Adipose tissue (tissue), 3 donors: Measurements from ENCODE around the gene UBTD1. TPM values are rescaled to one million over a fixed set of nuclear protein-coding genes. Genes with fewer than 3 reads are reported as not detected.
"Not testable (repeated sequence)": the region's sequence is repeated elsewhere in the genome, so short reads cannot be mapped to it uniquely, and the experiment has no call there.

ENCODE experiments used
- H3K27ac ChIP-seq: one replicate; pipeline ENCODE4 v1.5.1; 2013; ENCODE audit warnings: low read depth, low read length
- WGBS, 3 donors: extraction: QIAGEN DNeasy Blood & Tissue Kit; methylation state at CpG; one replicate each; pipeline ENCODE4 v1.1.7; 2013; 5-methylcytosine and 5-hydroxymethylcytosine counted together
- polyA plus RNA-seq, 3 donors: library from polyadenylated mRNA; stranded (reverse); fragments of 200-250 nt; gene quantifications; one replicate each; pipeline ENCODE4 v1.2.3, GENCODE V29; 2013
- donor health status: healthy with polysubstance abuse.
- donor health status: Bipolar disorder and iron deficiency.
- donor health status: healthy.

The UBTD1 gene
- polyA plus RNA-seq, 3 donors = 8.0 to 38.8 (median 24.9) TPM

DNA sequence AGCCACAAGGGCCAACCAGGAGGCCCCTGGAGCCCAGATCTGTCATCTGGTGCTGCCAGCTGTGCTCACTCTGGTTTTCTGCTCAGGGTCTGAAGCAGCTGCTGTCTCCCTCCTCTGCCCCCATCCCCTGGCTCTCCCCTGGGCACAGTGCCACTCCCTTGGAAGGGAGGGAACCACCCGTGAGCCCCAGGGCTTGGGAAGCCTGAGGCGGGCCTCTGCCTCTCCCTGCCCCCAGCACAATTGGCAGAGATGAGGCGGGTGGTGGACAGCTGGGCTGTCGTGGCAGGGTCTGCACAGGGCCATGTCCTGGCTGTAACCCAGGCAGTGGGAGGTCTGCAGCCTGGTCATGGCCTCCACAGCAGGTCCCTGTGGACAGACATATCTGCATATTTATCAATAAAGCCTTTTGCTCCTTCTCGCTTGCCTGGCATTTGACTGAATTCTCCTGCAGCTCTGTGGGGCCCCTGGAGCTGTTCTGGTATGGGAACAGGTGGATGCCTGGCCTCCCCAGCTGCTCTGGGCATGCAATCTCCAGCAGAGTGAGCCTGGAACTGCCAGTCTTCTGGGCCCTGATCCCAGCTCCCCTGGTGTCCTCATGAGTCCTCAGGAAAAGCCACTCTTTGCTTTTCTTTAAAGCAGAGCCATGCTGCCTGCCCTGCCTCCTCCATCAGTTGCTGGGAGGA, 72.2 kb downstream of the UBTD1 start:
- H3K27ac ChIP-seq = no peak overlapping the region

DNA sequence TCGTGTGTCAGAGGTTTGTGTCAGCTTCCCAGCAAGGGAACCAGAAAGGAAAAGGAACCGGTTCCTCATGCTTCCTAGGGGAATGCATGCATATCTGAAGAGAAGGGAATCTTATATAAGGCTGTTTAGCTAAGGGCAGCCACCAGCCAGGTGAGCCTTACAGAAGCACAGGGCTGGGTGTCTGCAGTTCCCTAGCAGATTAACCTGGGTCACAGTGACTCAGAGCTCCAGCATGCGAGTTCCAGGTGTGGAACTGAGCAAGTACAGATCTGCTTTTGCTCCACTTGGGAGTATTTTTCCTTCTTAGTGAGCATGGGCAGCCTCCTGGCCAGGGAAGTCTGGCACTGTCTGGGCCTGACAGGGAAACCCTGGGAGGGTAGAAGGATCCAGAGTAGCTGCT, 72.9 kb downstream of the UBTD1 start:
- 81 to 91% (median 83%) methylated on average over 3 of the region's 3 CpGs for WGBS, 3 donors
- H3K27ac ChIP-seq = no peak overlapping the region

More for the DNA sequence above, 72.2 kb downstream of the UBTD1 start:
- 77 to 87% (median 83%) methylated on average over 5 of the region's 5 CpGs for WGBS, 3 donors

DNA sequence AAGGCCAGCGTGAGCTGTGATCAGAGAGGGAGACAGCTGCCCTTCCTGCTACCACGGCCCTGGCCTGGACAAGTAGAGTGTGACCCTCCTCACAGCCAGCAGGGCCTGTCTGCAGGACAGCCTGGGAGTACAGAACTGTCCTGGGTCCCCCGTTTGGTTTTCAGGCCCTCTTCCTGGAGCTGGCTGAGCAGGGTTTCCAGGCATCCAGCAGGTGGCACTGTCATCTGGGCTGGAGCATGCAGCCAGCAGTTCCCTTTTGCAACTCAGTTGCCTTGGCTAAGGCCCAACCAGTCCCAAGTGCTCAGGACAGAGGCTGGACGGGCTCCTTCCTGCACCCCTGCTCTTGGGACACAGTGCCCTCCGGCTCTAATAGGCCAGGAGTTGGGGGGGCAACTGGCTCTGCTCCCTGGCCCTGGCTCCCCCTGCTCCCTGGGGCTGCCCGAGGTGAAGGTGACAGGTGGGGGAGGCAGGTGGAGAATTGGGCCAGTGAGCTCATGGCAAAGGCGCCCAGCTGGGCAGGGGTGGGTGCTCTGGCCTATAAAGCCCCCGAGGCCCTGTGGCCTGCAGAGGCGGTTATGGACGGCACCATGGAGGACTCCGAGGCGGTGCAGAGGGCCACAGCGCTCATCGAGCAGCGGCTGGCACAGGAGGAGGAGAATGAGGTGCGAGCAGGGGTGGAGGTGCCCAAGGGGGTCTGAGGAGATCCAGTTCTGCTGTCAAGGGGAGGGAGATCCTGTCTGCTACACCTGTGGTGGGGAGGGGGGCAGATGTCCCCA, 73.7 kb downstream of the UBTD1 start, which contains the start of gene ANKRD2:
TSS of gene ANKRD2 (plus strand) at position 566 of the 776 bp plus-strand sequence. CDS start at position 576, 10 bp downstream.
- no peak within 1 kb of the TSS for H3K27ac ChIP-seq
- 68 to 72% (median 70%) methylated on average over 16 of the region's 16 CpGs for WGBS, 3 donors

GRCh38 chr10:97573021-97573420, 74.3 kb downstream of the UBTD1 start:
- WGBS, 3 donors = 89 to 95% (median 90%) methylated on average over 2 of the region's 2 CpGs
- H3K27ac ChIP-seq = no peak overlapping the region

GRCh38 chr10:97573672-97574071, 74.9 kb downstream of the UBTD1 start:
- 56 to 78% (median 67%) methylated on average over 2 of the region's 2 CpGs for WGBS, 3 donors
- no peak overlapping the region for H3K27ac ChIP-seq

DNA sequence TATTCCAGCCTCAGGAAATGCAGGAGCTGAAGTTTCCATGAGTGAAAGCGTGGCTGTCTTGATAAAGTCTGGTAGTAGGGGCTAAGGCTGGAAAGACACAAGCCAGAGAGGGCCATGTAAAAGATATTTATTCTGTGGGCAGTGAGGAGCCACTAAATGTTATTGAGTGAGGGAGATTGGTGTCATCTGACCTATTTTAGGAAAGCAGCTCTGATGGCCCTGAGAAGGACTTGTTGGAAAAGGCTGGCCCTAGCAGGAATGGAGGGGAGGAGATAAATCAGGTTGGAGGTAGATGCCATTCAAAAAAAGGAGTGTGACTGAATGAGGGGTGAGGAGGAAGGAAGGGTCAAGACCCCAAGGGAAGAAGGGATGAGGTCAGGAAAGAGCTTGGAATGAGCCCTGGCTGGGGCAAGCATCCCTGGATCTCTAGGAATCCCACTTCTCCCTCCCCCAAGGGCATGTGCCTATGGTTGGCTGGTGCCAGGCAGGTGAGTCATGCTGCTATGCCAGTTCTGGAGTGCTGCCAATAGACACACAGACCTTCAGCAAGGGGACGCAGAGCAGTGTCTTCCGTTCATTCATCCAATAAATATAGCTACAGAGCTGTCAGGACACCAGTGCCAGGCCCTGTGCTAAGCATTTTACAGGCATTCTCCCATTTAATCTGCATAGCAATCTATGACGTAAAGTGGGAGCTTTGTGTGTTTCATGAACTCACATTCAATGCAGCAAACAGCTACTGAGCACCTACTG, 75.8 kb downstream of the UBTD1 start:
- WGBS, 3 donors = 40 to 66% (median 63%) methylated on average over 4 of the region's 4 CpGs
- H3K27ac ChIP-seq = no peak overlapping the region

DNA sequence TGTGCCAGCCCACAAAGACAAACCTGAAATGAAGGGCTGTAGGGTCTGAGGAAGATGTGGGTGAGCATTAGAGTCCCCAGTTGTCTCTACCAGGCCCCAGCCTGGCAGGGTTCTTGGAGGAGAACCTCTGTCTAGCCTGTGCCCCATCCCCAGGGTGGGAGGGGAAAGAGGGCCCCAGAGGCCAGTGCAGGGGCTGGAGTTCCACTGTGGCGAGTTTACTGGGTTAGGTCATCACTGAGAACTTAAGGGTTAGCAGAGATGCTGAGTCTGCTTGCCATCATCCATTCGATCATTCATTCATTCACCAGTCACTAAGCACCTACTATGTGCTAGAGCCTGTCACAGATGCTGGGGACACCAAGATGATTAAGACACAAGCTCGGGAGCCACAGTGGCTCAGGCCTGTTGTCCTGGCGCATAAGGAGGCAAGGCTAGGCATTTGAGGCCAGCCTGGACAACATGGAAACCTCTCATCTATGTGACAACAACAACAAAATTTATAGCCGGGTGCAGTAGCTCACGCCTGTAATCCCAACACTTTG, 76.5 kb downstream of the UBTD1 start:
- 86 to 90% (median 90%) methylated on average over 6 of the region's 6 CpGs for WGBS, 3 donors

DNA sequence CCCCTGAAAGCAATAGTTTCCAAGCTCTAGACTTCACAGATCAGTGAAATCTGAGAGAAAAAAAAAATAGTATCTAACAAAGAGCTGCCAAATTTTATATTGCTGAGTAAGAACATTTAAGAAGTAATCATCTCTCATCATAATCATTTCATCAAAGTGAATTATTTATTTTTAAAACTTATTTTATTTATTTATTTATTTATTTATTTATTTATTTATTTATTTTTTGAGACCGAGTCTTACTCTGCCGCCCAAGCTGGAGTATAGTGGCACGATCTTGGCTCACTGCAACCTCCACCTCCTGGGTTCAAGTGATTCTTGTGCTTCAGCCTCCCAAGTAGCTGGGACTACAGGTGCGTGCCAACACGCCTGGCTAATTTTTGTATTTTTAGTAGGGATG, 77.8 kb downstream of the UBTD1 start:
- 62 to 74% (median 63%) methylated on average over 5 of the region's 5 CpGs for WGBS, 3 donors
- H3K27ac ChIP-seq = not testable (repeated sequence)

More for the DNA sequence above, 76.5 kb downstream of the UBTD1 start:
- no peak overlapping the region for H3K27ac ChIP-seq

- H3K27ac ChIP-seq = no peak overlapping the region
- WGBS, 3 donors = 79 to 82% (median 80%) methylated on average over 9 of the region's 9 CpGs
These were observed 79.0 kb downstream of the UBTD1 start for GRCh38 chr10:97577701-97578100.

- no peak overlapping the region for H3K27ac ChIP-seq
These were observed 79.6 kb downstream of the UBTD1 start for GRCh38 chr10:97578171-97578844.

DNA sequence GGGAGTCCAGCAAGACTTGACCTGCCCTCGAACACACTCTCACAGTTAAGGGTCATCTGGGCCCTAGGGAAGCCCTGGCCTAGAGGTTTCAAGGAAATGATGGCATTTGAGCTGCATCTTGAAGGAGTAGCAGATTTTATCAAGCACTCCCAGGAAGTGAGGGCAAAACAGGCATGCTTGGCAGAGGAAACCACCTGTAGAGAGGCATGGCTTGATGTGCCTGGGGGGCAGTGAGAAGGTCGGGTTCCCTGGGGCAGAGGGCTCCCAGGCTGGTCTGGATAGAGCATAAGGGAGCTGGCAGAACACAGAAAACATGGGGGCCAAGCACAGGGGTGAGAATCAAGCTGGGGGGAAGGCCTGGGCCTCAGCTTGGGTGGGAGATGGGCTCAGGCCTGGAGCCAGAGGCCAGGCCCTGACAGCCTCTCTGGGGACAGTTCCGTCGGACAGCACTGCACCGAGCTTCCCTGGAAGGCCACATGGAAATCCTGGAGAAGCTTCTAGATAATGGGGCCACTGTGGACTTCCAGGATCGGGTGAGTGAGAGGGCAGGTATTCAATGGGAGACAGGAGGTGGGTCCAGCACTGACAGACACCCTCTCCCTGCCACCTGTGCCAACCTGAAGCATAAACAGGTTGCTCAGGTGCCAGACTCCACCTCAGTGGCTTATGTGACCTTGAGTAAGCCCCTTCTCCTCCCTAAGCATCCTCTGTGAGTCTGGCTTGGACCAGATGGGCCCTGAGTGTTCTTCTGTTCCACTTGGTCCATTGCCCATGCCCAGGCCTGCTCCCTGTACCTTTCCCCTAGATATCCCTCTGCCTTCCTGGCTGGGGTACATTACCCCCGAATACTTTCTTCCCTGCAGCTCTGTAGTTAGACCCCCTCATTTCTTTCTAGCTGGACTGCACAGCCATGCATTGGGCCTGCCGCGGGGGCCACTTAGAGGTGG, 82.0 kb downstream of the UBTD1 start:
- no peak overlapping the region for H3K27ac ChIP-seq
- WGBS, 3 donors = 75 to 87% (median 78%) methylated on average over 9 of the region's 9 CpGs

More at GRCh38 chr10:97578171-97578844, 79.6 kb downstream of the UBTD1 start:
- WGBS, 3 donors = 68 to 78% (median 70%) methylated on average over 39 to 40 of the region's 40 CpGs

GRCh38 chr10:97582169-97582568, 83.4 kb downstream of the UBTD1 start:
- 92 to 96% (median 96%) methylated on average over 8 of the region's 8 CpGs for WGBS, 3 donors
- no peak overlapping the region for H3K27ac ChIP-seq

DNA sequence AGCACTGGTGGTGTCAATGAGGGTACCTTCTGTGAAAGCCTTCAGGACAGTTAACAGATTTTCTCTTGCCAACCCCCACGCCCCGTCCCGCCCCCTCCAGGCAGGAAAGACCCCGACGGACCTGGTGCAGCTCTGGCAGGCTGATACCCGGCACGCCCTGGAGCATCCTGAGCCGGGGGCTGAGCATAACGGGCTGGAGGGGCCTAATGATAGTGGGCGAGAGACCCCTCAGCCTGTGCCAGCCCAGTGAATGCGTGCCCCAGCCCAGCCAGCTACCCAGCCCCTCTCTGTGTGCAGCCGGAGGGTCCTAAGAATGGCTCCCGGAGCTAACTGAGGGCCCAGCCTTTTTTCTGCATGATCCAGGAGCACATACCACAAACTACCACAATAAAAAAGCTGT, 84.8 kb downstream of the UBTD1 start:
- WGBS, 3 donors = 89 to 94% (median 93%) methylated on average over 13 of the region's 13 CpGs
- no peak overlapping the region for H3K27ac ChIP-seq

- H3K27ac ChIP-seq = no peak within 1 kb of the TSS
- 39 to 59% (median 49%) methylated on average over 5 of the region's 5 CpGs for WGBS, 3 donors
These were observed 85.5 kb downstream of the UBTD1 start, which contains the start of gene HOGA1 for GRCh38 chr10:97584060-97584797. Gene HOGA1, plus strand, starts transcription at chr10:97584389. Its CDS starts 315 bp downstream, at chr10:97584704.

DNA sequence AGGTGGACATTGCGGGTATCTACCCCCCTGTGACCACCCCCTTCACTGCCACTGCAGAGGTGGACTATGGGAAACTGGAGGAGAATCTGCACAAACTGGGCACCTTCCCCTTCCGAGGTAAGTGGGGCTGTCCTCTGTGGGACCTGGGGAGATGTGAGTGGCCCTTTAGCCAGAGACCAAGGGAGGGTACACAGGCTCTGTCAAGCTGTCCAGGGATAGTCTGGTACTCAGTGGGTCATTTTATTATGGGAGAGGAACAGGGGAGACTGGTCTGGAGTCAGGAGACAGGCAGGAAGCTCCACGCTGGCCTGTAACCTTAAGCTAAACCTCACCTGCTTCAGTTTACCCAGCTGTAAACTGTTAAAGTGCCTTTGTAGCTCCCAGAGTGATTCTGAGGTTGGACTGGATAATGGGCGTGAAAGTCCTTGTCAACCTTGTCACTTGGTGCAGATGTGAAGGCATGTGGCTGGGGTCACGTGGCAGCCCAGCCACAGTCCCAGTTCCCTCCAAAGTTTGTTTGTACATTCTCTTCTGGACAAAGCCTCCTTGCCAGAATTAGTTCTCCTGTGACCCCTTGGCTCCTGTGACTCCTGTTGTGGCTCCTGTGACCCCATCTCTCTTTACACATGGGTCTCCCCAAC, 86.2 kb downstream of the UBTD1 start:
- no peak overlapping the region for H3K27ac ChIP-seq
- WGBS, 3 donors = 65 to 93% (median 92%) methylated on average over 5 of the region's 5 CpGs

GRCh38 chr10:97585439-97585811, 86.7 kb downstream of the UBTD1 start:
- 85 to 90% (median 86%) methylated on average over 5 of the region's 5 CpGs for WGBS, 3 donors
- H3K27ac ChIP-seq = no peak overlapping the region
